ENCODE data around the gene ACAP3.

Gene ACAP3

DNA sequence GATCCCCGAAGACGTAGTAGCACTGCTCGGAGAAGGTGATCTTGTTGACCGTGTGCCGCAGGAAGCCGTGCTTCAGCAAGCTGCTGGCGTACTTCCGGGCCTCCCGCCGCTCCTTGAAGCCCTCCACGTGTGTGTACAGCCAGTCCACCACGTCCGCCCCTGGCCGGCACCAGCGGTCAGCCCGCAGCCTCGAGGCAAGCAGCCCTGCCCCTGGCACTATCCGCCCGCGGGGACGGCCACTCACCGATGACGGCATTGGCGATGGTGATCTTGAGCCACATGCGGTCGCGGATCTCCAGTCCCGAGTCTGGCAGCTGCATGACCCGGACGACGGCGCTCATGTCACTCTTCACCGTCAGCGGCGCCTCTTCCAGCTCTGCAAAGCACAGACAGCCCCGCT lies 30.5 kb upstream of the ACAP3 start:
- no peak overlapping the region for H3K4me3 ChIP-seq (ENCODE audit: low read depth, low read length)
- TF ChIP-seq, protein P1, sequence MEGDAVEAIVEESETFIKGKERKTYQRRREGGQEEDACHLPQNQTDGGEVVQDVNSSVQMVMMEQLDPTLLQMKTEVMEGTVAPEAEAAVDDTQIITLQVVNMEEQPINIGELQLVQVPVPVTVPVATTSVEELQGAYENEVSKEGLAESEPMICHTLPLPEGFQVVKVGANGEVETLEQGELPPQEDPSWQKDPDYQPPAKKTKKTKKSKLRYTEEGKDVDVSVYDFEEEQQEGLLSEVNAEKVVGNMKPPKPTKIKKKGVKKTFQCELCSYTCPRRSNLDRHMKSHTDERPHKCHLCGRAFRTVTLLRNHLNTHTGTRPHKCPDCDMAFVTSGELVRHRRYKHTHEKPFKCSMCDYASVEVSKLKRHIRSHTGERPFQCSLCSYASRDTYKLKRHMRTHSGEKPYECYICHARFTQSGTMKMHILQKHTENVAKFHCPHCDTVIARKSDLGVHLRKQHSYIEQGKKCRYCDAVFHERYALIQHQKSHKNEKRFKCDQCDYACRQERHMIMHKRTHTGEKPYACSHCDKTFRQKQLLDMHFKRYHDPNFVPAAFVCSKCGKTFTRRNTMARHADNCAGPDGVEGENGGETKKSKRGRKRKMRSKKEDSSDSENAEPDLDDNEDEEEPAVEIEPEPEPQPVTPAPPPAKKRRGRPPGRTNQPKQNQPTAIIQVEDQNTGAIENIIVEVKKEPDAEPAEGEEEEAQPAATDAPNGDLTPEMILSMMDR (IDR thresholded peaks at IDR 0.05; ENCODE audit: insufficient read depth, low read depth, low read length, missing control alignments), result no peak
- no peak for DNase-seq (ENCODE audit: low read depth)

DNA sequence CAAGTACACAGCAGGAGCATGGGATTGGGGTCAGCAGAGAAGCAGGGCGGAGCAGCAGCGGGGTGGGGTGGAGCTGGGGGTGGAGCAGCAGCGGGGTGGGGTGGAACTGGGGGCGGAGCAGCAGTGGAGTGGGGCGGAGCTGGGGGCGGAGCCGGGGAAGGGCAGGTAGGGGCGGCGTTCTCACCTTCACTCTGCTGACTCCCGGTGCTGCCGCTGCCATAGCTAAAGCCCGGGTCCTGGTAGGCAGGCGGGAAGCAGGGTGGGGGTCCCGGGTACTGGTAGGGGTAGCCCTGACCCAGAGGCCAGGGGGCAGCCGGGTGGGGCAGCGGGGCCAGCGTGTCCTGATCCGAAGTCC lies 30.0 kb upstream of the ACAP3 start:
- peak; percentile 32 for DNase-seq (ENCODE audit: low read depth)
- TF ChIP-seq, protein P1 (IDR thresholded peaks at IDR 0.05; ENCODE audit: insufficient read depth, low read depth, low read length, missing control alignments), result no peak
- no peak overlapping the region for H3K4me3 ChIP-seq (ENCODE audit: low read depth, low read length)

DNA sequence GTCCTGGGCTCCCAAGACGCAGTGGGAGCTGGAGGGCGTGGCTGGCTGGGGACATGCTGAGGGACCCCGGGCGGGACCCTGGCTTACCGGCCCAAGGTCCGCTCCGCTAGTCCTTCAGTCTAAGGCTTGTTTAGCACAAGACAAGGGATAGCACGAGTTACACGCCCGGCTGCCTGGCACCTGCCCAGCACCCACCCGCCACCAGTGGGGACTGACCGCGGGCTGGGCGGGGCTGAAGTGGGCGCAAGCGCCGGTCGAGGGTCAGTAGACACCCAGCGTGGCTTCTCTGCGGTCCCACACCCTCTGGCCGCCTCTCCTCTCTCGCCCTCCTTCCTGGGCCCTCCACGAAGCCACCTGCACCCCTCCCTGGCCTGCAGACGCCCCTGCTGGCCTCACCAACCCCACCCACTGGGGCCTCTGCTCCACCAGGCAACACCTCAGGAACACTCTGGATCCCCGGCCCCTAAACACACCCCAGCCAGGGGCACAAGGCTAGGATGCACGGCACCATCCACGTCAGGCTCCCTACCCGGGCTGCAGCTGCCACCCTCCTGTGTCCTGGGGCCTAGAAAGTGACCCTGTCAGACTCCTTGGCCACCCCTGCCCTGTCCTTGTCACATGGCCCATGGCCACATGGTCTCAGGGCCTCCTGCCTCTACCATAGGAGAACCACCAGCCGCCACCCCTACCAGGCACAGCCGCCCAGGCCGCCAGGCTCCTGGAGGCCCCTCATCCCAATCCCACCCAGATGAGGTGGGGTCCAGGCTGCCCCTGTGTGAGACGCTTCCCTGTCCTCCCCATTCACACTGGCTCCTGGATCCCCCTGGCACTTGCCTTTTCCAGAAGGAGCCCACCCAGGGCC lies 29.4 kb upstream of the ACAP3 start:
- no peak for DNase-seq (ENCODE audit: low read depth)
- TF ChIP-seq, protein P1 (IDR thresholded peaks at IDR 0.05; ENCODE audit: insufficient read depth, low read depth, low read length, missing control alignments), result no peak
- H3K4me3 ChIP-seq (ENCODE audit: low read depth, low read length), result no peak overlapping the region

DNA sequence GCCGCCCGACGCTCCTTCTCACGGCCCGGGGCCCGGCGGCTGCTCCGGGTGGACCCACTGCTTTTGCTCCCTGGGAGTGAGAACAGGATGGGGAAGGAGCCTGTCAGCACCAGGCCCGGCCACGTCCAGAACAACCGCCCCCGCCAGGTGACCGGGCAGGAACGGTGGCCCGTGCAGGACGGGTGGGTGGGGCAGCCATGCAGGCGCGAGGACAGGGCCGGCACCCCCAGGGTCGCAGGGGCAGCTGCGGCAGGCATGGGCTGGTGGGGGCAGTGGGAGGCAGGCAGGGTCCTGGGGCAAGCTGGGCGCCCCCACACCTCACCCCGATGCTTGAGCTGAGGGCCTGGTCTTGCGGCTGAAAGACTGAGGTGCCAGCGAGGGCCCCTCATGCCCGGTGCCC lies 28.7 kb upstream of the ACAP3 start:
- DNase-seq (ENCODE audit: low read depth), result no peak
- no peak overlapping the region for H3K4me3 ChIP-seq (ENCODE audit: low read depth, low read length)
- TF ChIP-seq, protein P1 (IDR thresholded peaks at IDR 0.05; ENCODE audit: insufficient read depth, low read depth, low read length, missing control alignments), result no peak

DNA sequence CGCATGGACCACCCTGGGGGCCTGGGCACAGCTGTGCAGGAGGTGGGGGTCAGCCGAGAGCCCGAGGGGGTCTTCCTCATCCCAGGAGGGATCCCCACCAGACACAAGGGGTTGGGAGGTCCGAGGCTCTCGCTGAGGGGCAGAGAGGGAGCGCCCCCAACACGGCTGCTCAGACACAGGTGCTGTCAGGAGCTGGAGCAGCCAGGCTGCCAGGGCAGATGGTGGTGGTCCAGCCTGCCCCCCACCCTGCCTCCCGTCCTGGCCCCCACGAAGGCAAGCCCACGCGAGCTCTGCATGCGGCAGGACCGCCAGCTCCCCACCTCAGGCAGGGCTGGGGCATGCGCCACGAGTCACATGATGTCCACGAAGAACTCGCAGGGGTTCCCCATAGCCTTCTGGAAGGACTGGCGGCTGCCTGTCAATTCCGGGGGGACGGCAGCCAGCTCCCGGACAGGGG lies 28.1 kb upstream of the ACAP3 start:
- no peak for DNase-seq (ENCODE audit: low read depth)
- TF ChIP-seq, protein P1 (IDR thresholded peaks at IDR 0.05; ENCODE audit: insufficient read depth, low read depth, low read length, missing control alignments), result no peak
- no peak overlapping the region for H3K4me3 ChIP-seq (ENCODE audit: low read depth, low read length)

DNA sequence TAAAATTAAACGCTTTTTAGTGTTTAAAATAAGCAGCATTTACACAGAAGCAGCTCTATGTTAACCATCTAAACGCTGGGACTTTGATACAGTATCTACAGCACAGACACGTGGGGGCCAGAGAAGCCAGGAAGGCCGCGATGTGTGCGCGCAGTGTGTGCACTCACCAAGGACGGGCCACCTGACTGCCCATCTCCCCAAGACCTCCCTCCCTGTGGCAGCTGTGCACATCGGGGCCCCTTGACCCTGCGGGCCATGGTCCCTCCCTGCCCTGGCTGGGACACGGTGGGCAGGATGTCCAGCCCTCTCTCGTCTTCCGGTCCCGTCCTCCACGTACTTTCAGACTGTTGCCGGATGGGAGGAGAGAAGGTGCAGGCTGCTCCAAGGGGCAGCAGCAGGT lies 27.6 kb upstream of the ACAP3 start:
- TF ChIP-seq, protein P1 (IDR thresholded peaks at IDR 0.05; ENCODE audit: insufficient read depth, low read depth, low read length, missing control alignments), result no peak
- H3K4me3 ChIP-seq (ENCODE audit: low read depth, low read length), result no peak overlapping the region
- DNase-seq (ENCODE audit: low read depth), result no peak

DNA sequence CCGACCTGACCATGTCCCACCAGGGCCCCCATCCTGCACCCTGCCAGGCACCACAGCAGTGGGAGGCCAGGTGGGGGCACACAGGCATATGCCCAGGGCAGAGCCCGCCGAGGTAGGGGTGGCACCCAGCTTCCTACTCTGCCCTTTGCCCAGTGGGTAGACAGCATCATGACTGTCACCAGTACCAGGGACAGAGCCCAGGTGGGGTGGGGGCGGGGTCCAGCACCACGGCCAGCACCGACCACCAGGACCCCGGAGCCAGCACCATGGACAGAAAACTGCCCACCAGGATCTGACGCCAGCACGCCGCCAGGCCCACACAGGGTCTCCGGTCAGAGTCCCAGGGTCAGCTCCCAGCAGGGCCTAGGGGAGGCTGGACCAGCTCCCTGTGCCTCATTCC lies 27.1 kb upstream of the ACAP3 start:
- DNase-seq (ENCODE audit: low read depth), result no peak
- TF ChIP-seq, protein P1 (IDR thresholded peaks at IDR 0.05; ENCODE audit: insufficient read depth, low read depth, low read length, missing control alignments), result no peak
- no peak overlapping the region for H3K4me3 ChIP-seq (ENCODE audit: low read depth, low read length)

All from GM12865 (cell line).